ENCODE data around the gene GLDC.
"Not testable (repeated sequence)": the region's sequence is repeated elsewhere in the genome, so short reads cannot be mapped to it uniquely, and the experiment has no call there.

The GLDC gene

DNA sequence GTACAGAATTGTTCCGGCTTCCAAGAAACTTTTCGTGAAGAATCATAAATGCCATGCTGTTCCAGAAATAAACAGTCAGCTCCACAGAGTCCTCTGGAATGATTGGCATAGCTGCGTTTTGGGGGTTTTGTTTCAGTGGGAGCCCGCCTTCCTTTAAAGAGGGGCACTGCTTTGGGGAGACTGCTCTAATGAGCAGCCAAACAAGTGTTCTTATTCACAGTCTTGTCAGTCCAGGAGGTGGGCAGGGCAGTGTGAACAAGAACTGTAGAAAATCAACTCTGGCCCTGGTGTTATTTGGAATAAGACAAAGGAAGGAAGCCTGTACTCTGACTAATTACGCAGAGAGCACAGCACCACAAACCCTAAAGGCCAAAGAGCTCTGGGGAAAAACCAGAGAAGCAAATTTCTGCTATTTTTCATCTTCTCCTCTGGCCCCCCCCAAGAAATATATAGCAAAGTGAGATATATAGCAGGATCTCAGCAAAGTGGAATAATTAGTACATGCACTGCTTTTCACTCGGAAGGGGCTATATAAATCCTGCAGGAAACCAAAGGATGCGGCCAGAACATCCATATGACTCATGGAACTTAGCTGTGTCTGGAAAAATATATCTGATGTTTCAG, 92.9 kb downstream of the GLDC start:
- no peak for DNase-seq (ENCODE audit: low read depth)

GRCh38 chr9:6552033-6552432, 93.5 kb downstream of the GLDC start:
- no peak overlapping the region for H3K4me3 ChIP-seq (ENCODE audit: low read depth, low read length)
- no peak for TF ChIP-seq CTCF (IDR thresholded peaks at IDR 0.05; ENCODE audit: insufficient read depth, low read depth, low read length, missing control alignments)
- DNase-seq (ENCODE audit: low read depth) = no peak

More for the DNA sequence above, 92.9 kb downstream of the GLDC start:
- H3K4me3 ChIP-seq (ENCODE audit: low read depth, low read length) = no peak overlapping the region
- no peak for TF ChIP-seq CTCF (IDR thresholded peaks at IDR 0.05; ENCODE audit: insufficient read depth, low read depth, low read length, missing control alignments)

DNA sequence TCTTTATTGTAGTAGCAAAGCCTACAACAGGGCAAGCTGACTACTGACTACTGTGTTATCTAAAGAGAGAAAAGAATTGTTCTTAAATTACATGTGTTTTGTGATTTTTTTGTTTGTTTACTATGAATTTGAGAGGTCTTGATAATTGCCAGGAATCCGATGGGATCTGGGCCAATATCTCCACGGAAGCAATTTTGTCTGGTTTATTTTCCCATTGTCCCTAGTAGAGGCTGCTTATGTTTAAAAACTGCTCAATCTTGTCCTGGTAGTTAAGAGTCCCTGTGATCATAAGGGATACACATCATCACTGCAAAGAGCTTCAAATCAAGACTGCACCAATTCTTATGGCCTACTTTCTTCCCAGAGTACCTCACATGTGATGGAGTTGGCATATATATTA, 94.4 kb downstream of the GLDC start:
- no peak for TF ChIP-seq CTCF (IDR thresholded peaks at IDR 0.05; ENCODE audit: insufficient read depth, low read depth, low read length, missing control alignments)
- H3K4me3 ChIP-seq (ENCODE audit: low read depth, low read length) = no peak overlapping the region

DNA sequence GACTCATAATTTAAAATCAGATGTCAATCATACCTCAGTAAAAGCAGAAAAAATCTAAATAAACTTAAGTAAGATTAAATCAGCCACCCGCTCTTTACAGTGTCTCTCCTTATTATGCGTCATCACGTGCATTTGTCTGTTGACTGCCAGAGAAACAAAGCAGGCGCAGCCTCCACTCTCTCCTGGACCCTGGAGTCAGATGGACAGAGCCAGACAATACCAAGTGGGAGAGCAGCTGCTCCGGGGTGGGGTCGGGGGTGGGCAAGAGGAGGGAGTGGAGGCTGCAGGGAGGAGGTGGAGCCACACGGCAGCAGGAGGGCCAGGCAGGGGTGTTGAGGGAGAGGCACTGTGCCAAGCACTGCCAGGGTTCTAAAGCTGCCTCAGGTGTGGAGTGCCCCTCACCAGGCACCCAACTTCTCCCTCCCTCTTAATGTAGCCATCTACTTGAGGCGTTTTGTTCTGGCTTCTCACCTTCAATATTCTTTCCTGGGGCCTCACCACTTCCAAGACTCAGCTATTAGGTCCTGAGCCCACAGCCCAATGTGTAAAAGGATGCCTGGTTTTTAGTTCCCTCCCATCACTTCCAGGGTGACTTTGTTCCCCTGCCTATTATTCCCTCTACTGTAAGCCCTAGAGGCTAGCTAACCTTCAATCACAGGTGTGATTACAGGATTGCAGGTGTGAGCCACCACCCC, 96.3 kb downstream of the GLDC start:
- TF ChIP-seq CTCF (IDR thresholded peaks at IDR 0.05; ENCODE audit: insufficient read depth, low read depth, low read length, missing control alignments) = no peak
- no peak overlapping the region for H3K4me3 ChIP-seq (ENCODE audit: low read depth, low read length)
- no peak for DNase-seq (ENCODE audit: low read depth)

More for the DNA sequence above, 94.4 kb downstream of the GLDC start:
- no peak for DNase-seq (ENCODE audit: low read depth)

- H3K4me3 ChIP-seq (ENCODE audit: low read depth, low read length) = no peak overlapping the region
- DNase-seq (ENCODE audit: low read depth) = no peak
- no peak for TF ChIP-seq CTCF (IDR thresholded peaks at IDR 0.05; ENCODE audit: insufficient read depth, low read depth, low read length, missing control alignments)
Observed at GRCh38 chr9:6545017-6545691, 100.4 kb downstream of the GLDC start.

DNA sequence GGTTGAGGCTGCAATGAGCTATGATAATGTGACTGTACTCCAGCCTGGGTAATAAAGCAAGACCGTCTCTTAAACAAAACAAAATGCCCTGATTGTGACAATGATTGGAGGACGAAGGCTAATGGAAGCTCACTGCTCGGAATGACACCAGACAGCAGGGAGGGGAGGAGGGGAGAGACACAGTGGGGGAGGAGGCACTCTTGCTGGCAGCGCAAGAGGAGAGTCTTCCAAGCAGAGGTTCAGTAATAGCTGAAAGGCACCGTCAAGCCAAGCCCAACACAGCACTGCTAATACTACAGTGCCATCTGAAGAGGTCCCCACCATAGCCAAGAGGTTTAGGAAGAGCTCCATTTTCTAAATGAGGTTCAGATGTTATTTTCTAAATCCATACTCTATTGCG, 102.3 kb downstream of the GLDC start:
- H3K4me3 ChIP-seq (ENCODE audit: low read depth, low read length) = no peak overlapping the region
- no peak for DNase-seq (ENCODE audit: low read depth)
- no peak for TF ChIP-seq CTCF (IDR thresholded peaks at IDR 0.05; ENCODE audit: insufficient read depth, low read depth, low read length, missing control alignments)

DNA sequence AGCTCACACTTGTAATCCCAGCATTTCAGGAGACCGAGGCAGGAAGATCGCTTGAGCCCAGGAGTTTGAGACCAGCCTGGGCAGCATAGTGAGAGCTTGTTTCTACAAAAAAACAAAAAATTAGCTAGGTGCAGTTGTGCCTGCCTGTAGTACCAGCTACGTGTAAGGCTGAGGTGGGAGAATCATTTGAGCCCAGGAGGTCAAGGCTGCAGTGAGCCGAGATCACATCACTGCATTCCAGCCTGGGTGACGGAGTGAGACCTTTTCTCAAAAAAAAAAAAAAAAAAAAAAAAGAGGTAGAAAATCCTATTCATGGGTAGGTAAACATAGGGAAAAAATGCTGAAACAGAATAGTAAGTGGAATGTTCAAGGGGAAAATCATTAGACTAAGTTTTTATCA, 102.9 kb downstream of the GLDC start:
- H3K4me3 ChIP-seq (ENCODE audit: low read depth, low read length); DNase-seq (ENCODE audit: low read depth): not testable (repeated sequence)
